ENCODE results near the gene CACNG3.
"Not testable (repeated sequence)": the region's sequence is repeated elsewhere in the genome, so short reads cannot be mapped to it uniquely, and the experiment has no call there.

CACNG3 gene

DNA sequence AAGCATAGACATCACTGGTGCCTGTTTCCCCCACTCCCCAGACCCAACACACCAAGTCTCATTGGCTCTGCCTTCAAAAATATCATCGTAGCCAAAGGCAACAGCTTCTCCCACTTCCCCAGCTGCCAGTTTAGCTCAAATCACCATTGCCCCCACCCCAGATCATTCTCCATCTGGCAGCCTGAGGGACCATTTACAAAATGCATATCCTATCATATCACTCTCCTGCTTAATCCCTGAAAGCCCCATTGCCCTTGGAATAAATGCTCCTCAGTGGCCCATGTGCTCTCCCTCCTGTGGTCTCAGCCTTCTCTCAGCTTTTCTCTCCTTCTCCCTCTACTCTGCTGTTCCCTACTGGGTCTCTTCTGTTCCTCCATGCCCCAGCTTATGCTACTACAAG, 68.3 kb downstream of the CACNG3 start:
- in situ Hi-C loops (cut with MboI; ENCODE audit: low sequenced_read_pairs): no loop called here

DNA sequence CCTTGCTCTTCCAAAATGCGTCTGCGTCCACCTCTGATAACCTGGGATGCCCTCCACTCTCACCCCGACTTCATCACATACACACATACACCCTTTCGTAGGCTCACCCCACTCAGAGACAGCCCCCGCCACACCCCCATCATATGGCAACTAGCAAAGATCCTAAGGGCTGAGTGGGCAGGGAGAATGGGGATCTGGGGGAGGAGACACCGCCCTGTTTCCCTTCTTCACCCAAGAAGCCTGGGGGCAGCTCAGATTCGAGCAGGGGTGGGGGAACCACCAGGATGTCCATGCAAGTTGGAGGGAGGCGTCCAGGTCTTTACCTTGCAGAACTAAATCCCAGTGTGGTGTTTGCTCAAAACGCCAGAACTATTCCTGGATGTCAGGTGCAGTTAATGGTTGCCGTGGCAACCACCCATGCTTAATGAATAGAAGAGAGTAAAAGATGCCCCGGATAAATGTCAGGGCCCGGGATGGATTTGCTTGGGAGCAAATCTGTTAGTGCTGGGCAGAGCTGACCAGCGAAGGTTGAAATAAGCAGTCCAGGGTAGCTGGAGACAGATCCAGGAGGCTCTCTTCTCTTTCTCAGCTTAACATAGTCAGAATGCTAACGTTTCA, 72.8 kb downstream of the CACNG3 start:
- in situ Hi-C loops (cut with MboI; ENCODE audit: low sequenced_read_pairs): no loop called here

DNA sequence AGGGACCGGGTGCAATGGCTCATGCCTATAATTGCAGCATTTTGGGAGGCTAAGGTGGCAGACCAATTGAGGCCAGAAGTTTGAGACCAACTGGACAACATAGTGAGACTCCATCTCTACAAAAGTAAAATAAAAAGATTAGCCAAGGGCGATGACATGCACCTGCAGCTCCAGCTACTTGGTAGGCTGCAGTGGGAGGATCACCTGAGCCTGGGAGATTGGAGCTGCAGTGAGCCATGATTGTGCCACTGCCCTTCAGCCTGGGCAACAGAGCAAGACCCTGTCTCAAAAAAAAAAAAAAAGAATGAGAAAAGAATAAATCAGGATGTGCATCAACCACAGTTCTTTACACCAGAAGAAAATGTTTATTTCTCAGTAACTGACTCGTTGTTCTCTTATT, 76.0 kb downstream of the CACNG3 start:
- in situ Hi-C loops (cut with MboI; ENCODE audit: low sequenced_read_pairs): no loop called here

DNA sequence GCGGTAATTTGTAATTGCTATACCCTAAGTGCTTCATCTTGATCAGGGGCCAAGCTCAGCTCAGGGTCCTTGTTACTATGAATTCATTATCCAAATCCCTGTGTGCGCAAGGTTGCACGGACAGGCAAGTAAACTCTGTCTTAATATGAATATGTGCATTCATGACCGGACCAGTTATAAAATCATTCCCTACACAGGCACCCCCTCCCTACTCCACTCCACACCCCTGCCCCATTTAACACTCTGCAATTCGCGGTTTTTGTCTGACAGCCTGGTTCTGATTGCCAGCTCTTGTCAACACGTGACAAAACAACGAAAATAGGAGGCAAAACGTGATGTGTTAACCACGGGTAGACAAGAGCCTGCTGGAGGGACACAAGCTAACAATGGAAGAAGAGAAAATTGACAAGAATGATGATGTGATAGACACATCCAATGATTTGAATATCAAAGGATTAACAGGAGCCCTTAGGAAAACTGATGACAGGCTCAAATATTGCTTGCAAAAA, 76.5 kb downstream of the CACNG3 start:
- in situ Hi-C loops (cut with MboI; ENCODE audit: low sequenced_read_pairs): no loop called here

DNA sequence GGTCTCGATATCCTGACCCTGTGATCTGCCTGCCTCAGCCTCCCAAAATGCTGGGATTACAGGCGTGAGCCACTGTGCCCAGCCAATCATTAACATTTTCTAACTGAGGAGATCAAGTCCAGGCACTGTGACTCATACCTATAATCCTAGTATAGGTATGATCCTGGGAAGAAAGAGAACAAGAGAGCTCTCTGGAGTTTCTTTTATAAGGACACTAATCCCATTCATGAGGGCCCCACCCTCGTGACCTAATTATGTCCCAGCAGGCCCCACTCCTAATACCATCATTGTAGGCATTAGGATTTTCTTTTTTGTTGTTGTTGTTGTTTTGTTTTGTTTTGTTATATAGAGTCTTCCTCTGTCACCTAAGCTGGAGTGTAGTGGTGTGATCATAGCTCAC, 80.4 kb downstream of the CACNG3 start:
- in situ Hi-C loops (cut with MboI; ENCODE audit: low sequenced_read_pairs): no loop called here

DNA sequence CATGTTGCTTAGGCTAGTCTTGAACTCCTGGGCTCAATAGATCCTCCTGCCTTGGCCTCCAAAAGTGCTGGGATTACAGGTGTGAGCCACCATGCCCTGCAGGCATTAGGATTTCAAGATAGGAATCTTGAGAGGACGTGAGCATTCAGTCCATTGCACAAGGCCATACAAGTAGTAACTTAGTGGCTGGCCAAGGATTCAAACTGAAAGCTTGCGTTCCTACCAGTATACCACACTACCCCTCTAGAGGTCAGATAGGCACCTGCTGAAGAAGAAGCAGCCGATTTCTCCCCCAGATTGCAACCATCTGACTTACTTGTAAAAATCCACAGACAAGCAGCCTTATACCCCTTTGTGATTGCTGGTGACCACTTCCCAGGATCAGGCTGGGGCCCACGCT, 80.9 kb downstream of the CACNG3 start:
- in situ Hi-C loops (cut with MboI; ENCODE audit: low sequenced_read_pairs): no loop called here

DNA sequence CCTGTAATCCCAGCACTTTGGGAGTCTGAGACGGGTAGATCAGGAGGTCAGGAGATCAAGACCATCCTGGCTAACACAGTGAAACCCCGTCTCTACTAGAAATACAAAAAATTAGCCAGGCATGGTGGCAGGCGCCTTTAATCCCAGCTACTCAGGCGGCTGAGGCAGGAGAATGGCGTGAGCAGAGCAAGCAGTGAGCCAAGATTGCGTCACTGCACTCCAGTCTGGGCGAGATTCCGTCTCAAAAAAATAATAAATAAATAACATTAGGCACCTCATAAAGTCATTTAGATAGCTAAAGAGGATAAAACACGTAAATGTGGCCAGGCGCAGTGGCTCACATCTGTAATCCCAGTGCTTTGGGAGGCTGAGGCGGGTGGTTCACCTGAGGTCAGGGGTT, 87.7 kb downstream of the CACNG3 start:
- in situ Hi-C loops (cut with MboI; ENCODE audit: low sequenced_read_pairs): not testable (repeated sequence)

DNA sequence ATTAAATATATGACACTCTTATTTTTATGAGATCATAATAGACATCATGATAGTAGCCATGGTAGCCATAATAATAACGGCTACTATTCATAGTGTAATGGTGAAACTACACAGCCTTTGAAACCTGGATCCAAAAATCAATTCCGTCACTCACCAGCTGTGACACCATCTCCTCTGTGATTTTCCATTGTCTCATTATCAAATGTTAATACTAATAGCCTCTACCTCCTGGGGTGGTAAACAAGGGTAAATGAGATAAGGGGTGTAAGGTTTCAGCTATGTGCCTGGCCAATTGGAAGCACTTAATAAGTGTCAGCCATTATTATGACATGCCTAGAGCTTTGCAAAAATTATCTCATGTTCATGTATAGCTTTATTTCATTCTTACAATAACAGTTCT, 88.6 kb downstream of the CACNG3 start:
- in situ Hi-C loops (cut with MboI; ENCODE audit: low sequenced_read_pairs): no loop called here

DNA sequence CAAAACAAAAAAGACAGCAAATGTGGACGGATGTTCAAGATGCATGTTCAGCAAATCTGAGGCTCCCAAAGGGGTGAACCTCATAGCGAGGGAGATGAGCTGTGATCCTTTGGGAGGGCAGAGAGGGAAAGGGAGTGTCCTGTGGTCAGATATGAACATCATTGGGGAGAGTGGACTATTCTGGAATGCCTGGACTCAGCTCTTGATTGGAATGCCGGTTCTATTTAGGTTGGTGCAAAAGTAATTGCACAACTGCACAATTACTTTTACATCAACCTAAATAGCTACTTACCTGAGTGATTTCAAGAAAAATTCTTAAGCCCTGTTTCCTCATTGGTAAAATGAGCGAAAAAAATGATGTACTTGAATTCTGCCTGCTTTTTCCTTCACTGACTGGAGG, 89.6 kb downstream of the CACNG3 start:
- in situ Hi-C loops (cut with MboI; ENCODE audit: low sequenced_read_pairs): no loop called here

DNA sequence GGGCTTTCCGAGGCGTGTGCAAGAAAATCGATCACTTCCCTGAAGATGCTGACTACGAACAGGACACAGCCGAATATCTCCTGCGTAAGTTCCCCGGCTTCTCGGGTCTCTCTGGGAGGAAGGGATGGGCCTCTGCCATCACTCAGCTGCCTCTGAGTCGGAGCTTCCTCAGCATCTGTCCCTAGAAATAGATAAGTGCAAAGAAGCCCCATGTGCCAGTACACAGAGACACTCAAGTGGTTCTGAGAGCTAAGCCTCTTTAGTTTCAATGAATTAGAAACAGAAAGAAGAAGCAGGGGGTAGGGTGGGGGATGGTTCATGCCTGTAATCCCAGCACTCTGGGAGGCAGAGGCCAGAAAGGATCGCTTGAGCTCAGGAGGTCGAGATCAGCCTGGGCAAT, 90.6 kb downstream of the CACNG3 start:
- in situ Hi-C loops (cut with MboI; ENCODE audit: low sequenced_read_pairs): no loop called here

DNA sequence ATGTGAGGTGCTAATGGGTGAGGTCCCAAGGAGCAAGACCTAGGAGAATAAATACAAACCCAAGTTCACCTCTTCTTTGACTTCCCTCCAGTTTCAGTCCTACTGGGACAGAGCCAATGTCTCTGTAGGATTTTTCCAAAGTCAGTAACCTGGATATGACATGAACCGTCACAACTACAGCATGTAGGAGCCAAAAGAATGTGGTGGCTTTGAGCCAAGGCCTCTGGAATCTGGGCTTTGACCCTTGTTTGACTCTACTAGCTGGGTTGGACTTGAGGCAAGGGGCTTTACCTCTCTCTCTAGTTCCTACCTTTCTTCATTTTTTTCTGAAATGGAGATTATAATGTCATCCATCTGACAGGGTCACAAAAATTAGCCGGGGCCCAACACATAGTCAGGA, 91.4 kb downstream of the CACNG3 start:
- in situ Hi-C loops (cut with MboI; ENCODE audit: low sequenced_read_pairs): no loop called here

DNA sequence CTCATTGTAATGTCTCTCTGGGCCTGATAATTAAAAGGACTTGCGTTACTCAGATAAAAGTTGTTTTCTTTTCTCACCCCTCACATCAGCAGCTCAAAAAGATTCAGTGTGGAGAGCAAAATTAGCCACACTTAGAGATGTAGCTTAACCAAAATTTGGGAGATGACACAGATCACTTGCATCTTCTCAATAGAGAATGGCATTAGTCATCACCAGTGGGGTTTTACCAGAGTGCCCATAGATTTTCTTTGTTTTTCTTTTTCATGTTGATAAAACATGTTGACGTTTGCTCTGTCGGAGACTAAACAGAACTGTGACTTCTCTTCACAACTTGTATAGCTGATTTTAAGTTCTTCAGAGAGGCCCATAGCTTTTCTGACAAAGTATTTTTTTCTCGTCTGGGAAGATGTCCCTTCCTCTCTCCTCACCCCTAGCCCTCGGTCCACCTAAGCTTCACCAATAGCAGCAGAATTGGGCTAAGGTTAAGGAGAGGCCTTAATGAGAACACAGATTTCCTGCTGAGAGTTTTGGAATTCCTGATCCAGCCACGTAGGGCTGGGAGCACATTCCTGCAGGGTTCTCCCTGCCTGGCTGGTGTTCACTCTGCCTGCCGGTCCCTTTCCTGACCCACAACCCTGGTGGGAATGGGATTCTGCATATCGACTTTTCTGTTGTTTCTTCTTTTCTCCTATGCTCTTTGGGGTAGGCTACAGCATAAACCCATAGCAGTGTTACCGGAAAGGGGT, 92.6 kb downstream of the CACNG3 start:
- in situ Hi-C loops (cut with MboI; ENCODE audit: low sequenced_read_pairs): no loop called here

DNA sequence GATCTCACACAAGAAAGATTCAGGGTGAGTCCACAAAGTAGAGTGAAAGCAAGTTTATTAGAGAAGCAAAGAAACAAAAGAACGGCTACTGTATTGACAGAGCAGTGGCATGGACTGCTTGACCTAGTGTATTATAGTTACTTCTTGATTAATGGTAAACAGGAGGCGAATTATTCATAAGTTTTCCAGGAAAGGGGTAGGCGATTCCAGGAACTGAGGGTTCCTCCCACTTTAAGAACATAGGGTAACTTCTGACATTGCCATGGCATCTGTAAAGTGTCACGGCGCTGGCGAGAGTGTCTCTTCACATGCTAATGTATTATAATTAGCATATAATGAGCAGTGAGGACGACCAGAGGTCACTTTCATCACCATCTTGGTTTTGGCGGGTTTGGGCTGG, 93.2 kb downstream of the CACNG3 start:
- in situ Hi-C loops (cut with MboI; ENCODE audit: low sequenced_read_pairs): no loop called here

DNA sequence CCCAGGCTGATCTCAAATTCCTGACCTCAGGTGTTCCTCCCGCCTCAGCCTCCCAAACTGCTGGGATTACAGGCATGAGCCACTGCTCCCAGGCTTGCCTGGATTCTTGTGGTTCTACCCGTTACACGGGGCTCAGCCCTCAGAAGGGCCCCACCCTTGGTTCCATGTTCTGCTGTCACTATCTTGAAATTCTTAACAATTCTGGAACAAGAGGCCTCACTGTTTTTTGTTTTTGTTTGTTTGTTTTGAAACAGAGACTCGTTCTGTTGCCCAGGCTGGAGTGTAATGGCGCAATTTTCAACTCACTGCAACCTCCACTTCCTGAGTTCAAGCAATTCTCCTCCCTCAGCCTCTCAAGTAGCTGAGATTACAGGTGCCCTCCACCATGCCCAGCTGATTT, 96.6 kb downstream of the CACNG3 start:
- in situ Hi-C loops (cut with MboI; ENCODE audit: low sequenced_read_pairs): no loop called here

DNA sequence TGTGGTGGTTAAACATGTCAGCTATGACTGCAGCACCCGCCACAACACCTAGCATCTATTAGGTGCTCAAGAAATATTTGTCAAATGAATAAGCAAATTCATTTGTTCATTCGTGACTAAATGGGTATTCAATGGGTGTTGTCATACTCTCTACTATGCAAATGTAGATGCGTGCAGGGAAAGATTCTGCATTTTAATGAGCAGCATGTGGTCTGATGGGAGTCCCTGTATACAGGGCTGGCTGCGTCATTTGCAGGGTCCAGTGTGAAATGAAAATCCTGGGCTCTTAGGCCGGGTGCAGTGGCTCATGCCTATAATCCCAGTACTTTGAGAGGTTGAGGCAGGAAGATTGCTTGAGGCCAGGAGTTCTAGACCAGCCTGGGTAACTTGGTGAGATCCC, 97.5 kb downstream of the CACNG3 start:
- in situ Hi-C loops (cut with MboI; ENCODE audit: low sequenced_read_pairs): no loop called here

DNA sequence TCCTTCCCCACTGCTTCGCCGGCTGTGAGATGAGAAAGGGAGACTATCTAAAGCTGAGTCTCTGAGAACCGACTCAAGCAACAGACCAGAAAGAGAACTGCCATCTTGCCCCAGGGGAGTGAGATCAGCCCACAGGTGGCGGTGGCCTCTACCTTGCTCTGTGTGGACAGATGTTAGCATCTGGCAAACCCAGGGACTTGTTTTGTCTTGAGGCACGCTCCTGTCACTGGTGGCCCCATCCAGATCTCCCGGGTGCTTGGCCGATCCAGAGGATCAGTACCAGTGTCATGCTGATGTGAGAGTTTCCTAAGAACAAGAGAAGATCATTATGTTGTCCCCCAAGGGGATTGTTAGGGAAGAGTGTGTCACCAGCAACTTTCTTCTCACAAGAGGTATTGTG, 101.4 kb downstream of the CACNG3 start:
- in situ Hi-C loops (cut with MboI; ENCODE audit: low sequenced_read_pairs): no loop called here

DNA sequence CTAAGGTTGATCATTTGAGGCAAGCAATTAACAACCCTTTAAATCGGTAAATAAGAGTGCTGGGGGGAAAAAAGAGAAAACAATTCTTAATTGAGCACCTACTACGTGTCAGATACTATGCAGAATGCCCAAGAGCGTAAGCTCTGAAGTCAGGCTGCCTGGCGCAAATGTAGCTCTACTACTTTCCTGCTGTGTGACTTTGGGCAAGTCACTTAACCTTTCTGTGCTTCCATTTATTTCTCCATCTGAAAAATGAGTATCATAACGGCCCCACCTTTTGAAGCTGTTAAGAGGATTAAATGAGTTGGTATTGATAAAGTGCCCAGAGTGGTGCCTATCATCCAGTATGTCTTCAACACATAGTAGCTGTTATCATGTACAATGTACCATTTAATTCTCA, 102.0 kb downstream of the CACNG3 start:
- in situ Hi-C loops (cut with MboI; ENCODE audit: low sequenced_read_pairs): no loop called here

DNA sequence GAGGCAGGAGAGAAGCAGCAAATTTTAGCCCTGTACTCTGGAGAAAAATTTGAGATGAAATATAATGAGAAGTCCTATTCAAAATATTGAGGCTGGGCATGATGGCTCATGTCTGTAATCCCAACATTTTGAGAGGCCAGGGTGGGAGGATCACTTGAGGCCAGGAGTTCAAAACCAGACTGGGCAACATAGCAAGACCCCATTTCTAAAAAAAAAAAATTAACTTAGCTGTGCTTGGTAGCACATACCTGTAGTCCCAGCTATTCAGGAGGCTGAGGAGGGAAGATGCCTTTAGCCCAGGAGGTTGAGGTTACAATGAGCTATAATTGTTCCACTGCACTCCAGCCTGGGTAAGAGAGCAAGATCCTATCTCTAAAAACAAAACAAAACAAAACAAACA, 103.4 kb downstream of the CACNG3 start:
- in situ Hi-C loops (cut with MboI; ENCODE audit: low sequenced_read_pairs): no loop called here

DNA sequence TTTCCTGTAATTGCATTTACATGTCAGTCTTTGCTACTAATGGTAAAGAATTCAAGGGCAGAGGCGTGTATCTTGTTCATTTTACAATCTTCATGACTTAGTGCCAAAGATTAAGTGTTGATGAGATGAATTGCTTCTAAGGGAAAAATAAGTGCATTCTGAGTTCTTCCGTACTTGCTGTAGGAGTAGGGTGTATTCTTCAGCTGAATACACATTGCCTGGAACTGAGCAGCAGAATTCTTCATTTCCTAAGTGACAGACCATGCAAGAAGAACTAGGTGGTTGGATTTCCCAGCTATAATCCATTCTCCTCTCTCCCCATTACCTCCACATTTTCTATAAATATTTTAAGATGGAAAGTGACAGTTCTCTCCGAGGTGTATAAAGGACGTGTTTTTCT, 104.8 kb downstream of the CACNG3 start:
- in situ Hi-C loops (cut with MboI; ENCODE audit: low sequenced_read_pairs): no loop called here

DNA sequence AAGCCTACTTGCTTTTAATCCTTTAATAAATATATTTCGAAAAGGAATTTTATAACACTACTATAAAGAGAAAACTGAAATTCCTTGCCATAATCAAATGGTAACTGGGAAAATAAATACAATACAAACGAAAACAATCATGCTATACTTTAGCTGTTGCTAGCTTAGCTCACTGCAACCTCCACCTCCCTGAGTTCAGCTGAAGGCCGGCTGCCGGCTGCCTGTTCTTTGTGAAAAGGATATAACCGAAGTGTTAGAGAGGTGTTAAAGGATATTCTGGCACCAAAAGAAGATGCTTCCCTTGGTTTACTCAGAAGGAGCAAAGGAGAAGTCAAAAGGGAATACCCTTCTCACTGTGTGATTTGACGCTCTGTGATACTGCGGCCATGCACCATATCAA, 108.5 kb downstream of the CACNG3 start:
- in situ Hi-C loops (cut with MboI; ENCODE audit: low sequenced_read_pairs): no loop called here

DNA sequence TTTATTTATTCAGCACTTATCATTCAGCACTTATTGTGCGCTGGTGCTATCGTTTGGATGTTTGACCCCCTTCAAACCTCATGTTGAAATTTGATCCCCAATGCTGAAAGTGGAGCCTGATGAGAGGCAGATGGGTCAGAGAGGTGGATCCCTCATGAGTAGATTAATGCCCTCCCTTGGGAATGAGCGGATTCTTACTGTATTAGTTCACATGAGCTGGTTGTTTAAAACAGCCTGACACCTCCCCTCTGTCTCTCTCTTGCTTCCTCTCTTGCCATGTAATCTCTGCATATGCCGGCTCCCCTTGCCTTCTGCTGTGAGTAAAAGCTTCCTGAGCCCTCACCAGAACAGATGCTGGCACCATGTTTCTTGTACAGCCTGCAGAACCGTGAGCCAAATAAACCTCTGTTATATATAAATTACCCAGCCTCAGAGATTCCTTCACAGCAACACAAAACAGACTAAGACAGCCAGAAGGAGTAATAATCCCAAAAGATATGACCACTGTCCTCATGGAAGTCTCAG, 111.1 kb downstream of the CACNG3 start:
- in situ Hi-C loops (cut with MboI; ENCODE audit: low sequenced_read_pairs): no loop called here

DNA sequence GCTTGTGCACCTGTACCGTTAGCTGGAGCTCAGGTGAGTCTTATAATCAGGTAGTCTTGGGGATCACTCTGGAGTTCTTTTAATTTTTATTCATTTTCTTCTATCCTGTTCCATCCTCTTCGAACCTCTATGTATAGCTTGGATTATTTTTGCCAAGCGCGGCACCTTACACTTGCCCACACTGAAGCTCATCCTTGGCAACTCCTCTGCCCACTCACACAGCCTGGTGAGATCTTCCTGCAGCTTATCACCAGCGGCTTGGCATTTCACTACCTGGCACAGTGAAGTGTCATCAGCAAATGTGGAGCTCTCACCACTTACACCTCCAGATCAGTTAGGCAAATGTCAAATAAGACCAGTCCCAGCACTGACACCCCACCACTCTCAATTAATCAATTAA, 116.7 kb downstream of the CACNG3 start:
- in situ Hi-C loops (cut with MboI; ENCODE audit: low sequenced_read_pairs): no loop called here

DNA sequence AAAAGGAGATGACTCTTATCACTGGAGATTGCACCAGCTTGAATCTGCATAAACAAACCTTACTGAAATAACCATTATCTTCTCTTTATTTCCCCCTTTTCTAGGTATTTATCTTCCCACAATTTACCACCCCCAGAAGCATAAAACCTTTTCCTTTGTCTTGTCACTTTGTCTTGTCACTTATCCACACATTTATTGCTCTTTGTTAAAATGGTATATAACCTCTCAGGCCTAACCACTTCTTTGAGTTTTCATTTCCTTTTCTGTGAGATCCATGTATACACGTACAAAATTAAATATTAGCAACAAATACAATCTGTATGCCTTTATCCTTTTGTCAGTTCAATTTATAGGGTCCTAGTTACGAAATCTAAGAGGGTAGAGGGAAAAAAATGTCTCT, 122.9 kb downstream of the CACNG3 start:
- in situ Hi-C loops (cut with MboI; ENCODE audit: low sequenced_read_pairs): no loop called here
